ENCODE data around the gene CTDP1.

Gene CTDP1

DNA sequence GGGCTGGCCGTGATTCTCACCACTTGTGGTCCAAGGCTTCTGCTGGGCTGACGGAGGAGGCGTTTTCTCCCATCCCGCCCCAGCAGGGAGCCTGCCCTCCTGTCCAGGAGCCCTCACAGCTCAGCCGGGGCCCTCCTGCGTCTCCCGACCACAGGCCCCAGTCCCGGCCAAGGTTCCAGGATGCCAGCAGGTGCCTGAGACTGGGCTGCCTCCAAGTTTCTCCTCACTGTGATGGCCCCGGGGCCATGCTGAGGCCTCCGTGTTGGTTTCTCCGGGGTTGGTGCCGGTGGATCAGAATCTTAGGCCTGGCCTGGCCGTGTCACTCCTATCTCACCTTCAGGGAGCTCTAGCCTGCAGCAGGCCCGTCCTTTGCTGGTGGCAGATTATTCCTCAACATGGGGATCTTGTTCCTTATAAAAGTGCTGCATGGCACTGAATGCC, 124.0 kb downstream of the CTDP1 start:
- Mint-ChIP-seq H3K4me3 (no peak overlapping the region), H3K36me3 (ENCODE audit: insufficient read depth) (peaks cover 3% of the 10 kb centered on the region), H3K9me3 (no peaks in the 10 kb centered on the region), H3K27ac (ENCODE audit: low read depth) (no peak overlapping the region), H3K4me1 (peaks cover 16% of the 10 kb centered on the region), H3K27me3 (peaks cover 17% of the 10 kb centered on the region)
- DNase-seq (ENCODE audit: low spot score in 2 of 2) (no peak), ATAC-seq (replicated peaks; ENCODE audit: extremely low read depth, poor library complexity, severe bottlenecking) (no peak)
